Muscle layer of duodenum (tissue), 2 donors: ENCODE results near the gene ABR.

Experiments
- H3K27ac ChIP-seq: one replicate; pipeline ENCODE4 v1.7.0; 2013; ENCODE audit warnings: mild to moderate bottlenecking, low read length
- H3K27me3 ChIP-seq: one replicate; pipeline ENCODE4 v1.7.0; 2013; ENCODE audit warnings: low read depth, mild to moderate bottlenecking, control low read depth, low read length
- H3K36me3 ChIP-seq, 2 donors: one replicate each; pipeline ENCODE4 v1.7.0; 2013; ENCODE audit warnings: low read length in 2 of 2, control low read depth in 1 of 2, mild to moderate bottlenecking in 1 of 2; ENCODE audit not compliant: insufficient read depth in 2 of 2, control insufficient read depth in 1 of 2
- H3K4me1 ChIP-seq, 2 donors: one replicate each; pipeline ENCODE4 v1.7.0; 2013; ENCODE audit warnings: low read length in 2 of 2, mild to moderate bottlenecking in 2 of 2, control low read depth in 1 of 2, moderate library complexity in 1 of 2; ENCODE audit not compliant: insufficient read depth in 2 of 2, control insufficient read depth in 1 of 2
- H3K4me3 ChIP-seq, 2 donors: one replicate each; pipeline ENCODE4 v1.7.0; 2013; ENCODE audit warnings: low read length in 2 of 2, low read depth in 1 of 2, mild to moderate bottlenecking in 1 of 2
- H3K9me3 ChIP-seq, 2 donors: one replicate each; pipeline ENCODE4 v1.7.0; 2013; ENCODE audit warnings: low read length in 2 of 2, control low read depth in 1 of 2, mild to moderate bottlenecking in 1 of 2; ENCODE audit not compliant: control insufficient read depth in 1 of 2
- donor health status: healthy.

Gene ABR

GRCh38 chr17:1179818-1180742, at the start of gene ABR:
TSS of gene ABR (minus strand) at chr17:1179981. CDS start at chr17:1179727, 254 bp downstream.
- Histone ChIP-seq H3K4me1 (peaks cover 10 to 21% of the 10 kb centered on the region in 2 donors), H3K27ac (no peak within 1 kb of the TSS), H3K9me3 (no peaks in the 10 kb centered on the region), H3K36me3 (no peaks in the 10 kb centered on the region), H3K27me3 (no peaks in the 10 kb centered on the region), H3K4me3 (peak within 1 kb of the TSS; percentile 37 to 61)

GRCh38 chr17:1229349-1229899, 49.6 kb upstream of the ABR start:
- Histone ChIP-seq H3K36me3 (no peaks in the 10 kb centered on the region), H3K9me3 (no peaks in the 10 kb centered on the region), H3K4me3 (peak overlapping the region in 1 of 2 donors; percentile 68), H3K27me3 (peaks cover 10% of the 10 kb centered on the region), H3K27ac (no peak overlapping the region), H3K4me1 (peaks cover 0 to 9% of the 10 kb centered on the region in 2 donors)

GRCh38 chr17:1228781-1229348, 49.1 kb upstream of the ABR start:
- Histone ChIP-seq H3K36me3 (no peaks in the 10 kb centered on the region), H3K27me3 (peaks cover 10% of the 10 kb centered on the region), H3K4me1 (peaks cover 0 to 9% of the 10 kb centered on the region in 2 donors), H3K4me3 (peak overlapping the region in 1 of 2 donors; percentile 68), H3K27ac (no peak overlapping the region), H3K9me3 (no peaks in the 10 kb centered on the region)

GRCh38 chr17:1227917-1228780, 48.4 kb upstream of the ABR start:
- Histone ChIP-seq H3K9me3 (no peaks in the 10 kb centered on the region), H3K27ac (no peak overlapping the region), H3K4me3 (peak overlapping the region; percentile 53 to 68), H3K27me3 (peaks cover 10% of the 10 kb centered on the region), H3K4me1 (peaks cover 0 to 9% of the 10 kb centered on the region in 2 donors), H3K36me3 (no peaks in the 10 kb centered on the region)

GRCh38 chr17:1227365-1227764, 47.6 kb upstream of the ABR start:
- Histone ChIP-seq H3K36me3 (no peaks in the 10 kb centered on the region), H3K4me3 (peak overlapping the region; percentile 53 to 68), H3K27ac (no peak overlapping the region), H3K27me3 (peaks cover 6% of the 10 kb centered on the region), H3K9me3 (no peaks in the 10 kb centered on the region), H3K4me1 (peaks cover 0 to 9% of the 10 kb centered on the region in 2 donors)

GRCh38 chr17:1226308-1226707, 46.5 kb upstream of the ABR start:
- H3K9me3 ChIP-seq: no peaks in the 10 kb centered on the region
- H3K27me3 ChIP-seq: peaks cover under 1% of the 10 kb centered on the region
- H3K27ac ChIP-seq: no peak overlapping the region
- H3K4me3 ChIP-seq: no peak overlapping the region
- peaks cover 0 to 9% of the 10 kb centered on the region in 2 donors for H3K4me1 ChIP-seq
- no peaks in the 10 kb centered on the region for H3K36me3 ChIP-seq

- Histone ChIP-seq H3K4me1 (peaks cover 0 to 3% of the 10 kb centered on the region in 2 donors), H3K27me3 (no peaks in the 10 kb centered on the region), H3K36me3 (no peaks in the 10 kb centered on the region), H3K9me3 (no peaks in the 10 kb centered on the region), H3K4me3 (no peak overlapping the region), H3K27ac (no peak overlapping the region)
Observed at GRCh38 chr17:1224330-1224729, 44.5 kb upstream of the ABR start.

GRCh38 chr17:1223662-1224061, 43.9 kb upstream of the ABR start:
- H3K36me3 ChIP-seq: no peaks in the 10 kb centered on the region
- no peak overlapping the region for H3K27ac ChIP-seq
- no peak overlapping the region for H3K4me3 ChIP-seq
- no peaks in the 10 kb centered on the region for H3K27me3 ChIP-seq
- no peaks in the 10 kb centered on the region for H3K4me1 ChIP-seq
- no peaks in the 10 kb centered on the region for H3K9me3 ChIP-seq

GRCh38 chr17:1222321-1222720, 42.5 kb upstream of the ABR start:
- H3K36me3 ChIP-seq: no peaks in the 10 kb centered on the region

GRCh38 chr17:1221209-1221608, 41.4 kb upstream of the ABR start:
- no peaks in the 10 kb centered on the region for H3K27me3 ChIP-seq
- H3K4me3 ChIP-seq: no peak overlapping the region
- H3K36me3 ChIP-seq: no peaks in the 10 kb centered on the region
- H3K27ac ChIP-seq: no peak overlapping the region
- no peaks in the 10 kb centered on the region for H3K4me1 ChIP-seq
- H3K9me3 ChIP-seq: no peaks in the 10 kb centered on the region

More at GRCh38 chr17:1222321-1222720, 42.5 kb upstream of the ABR start:
- Histone ChIP-seq H3K4me1 (no peaks in the 10 kb centered on the region), H3K27me3 (no peaks in the 10 kb centered on the region), H3K4me3 (no peak overlapping the region), H3K9me3 (no peaks in the 10 kb centered on the region), H3K27ac (no peak overlapping the region)

- no peaks in the 10 kb centered on the region for H3K36me3 ChIP-seq
- H3K4me1 ChIP-seq: no peaks in the 10 kb centered on the region
- no peak overlapping the region for H3K27ac ChIP-seq
- no peak overlapping the region for H3K4me3 ChIP-seq
- H3K27me3 ChIP-seq: no peaks in the 10 kb centered on the region
- no peaks in the 10 kb centered on the region for H3K9me3 ChIP-seq
Observed at GRCh38 chr17:1220346-1220745, 40.6 kb upstream of the ABR start.
